ENCODE measurements around the gene ZAP70.

ZAP70 gene

GRCh38 chr2:97759727-97760407 lies 46.5 kb downstream of the ZAP70 start:
- Mint-ChIP-seq H3K27me3 (ENCODE audit: low read depth) (no peaks in the 10 kb centered on the region), H3K27ac (no peak overlapping the region), H3K4me1 (no peaks in the 10 kb centered on the region), H3K36me3 (ENCODE audit: low read depth) (peaks cover 70% of the 10 kb centered on the region), H3K4me3 (no peak overlapping the region), H3K9me3 (no peaks in the 10 kb centered on the region)
- TF ChIP-seq CTCF (IDR thresholded peaks at IDR 0.05; ENCODE audit: unreplicated experiment in 3 of 3): no peak

GRCh38 chr2:97760480-97761049 lies 47.2 kb downstream of the ZAP70 start:
- H3K27me3 Mint-ChIP-seq (ENCODE audit: low read depth): no peaks in the 10 kb centered on the region
- no peak overlapping the region for H3K4me3 Mint-ChIP-seq
- peaks cover 74% of the 10 kb centered on the region for H3K36me3 Mint-ChIP-seq (ENCODE audit: low read depth)
- H3K4me1 Mint-ChIP-seq: no peaks in the 10 kb centered on the region
- no peaks in the 10 kb centered on the region for H3K9me3 Mint-ChIP-seq
- TF ChIP-seq CTCF (IDR thresholded peaks at IDR 0.05; ENCODE audit: unreplicated experiment in 3 of 3): no peak
- H3K27ac Mint-ChIP-seq: no peak overlapping the region

GRCh38 chr2:97761192-97761591 lies 47.8 kb downstream of the ZAP70 start:
- Mint-ChIP-seq H3K36me3 (ENCODE audit: low read depth) (peaks cover 74% of the 10 kb centered on the region), H3K9me3 (no peaks in the 10 kb centered on the region), H3K27me3 (ENCODE audit: low read depth) (no peaks in the 10 kb centered on the region), H3K27ac (no peak overlapping the region), H3K4me3 (no peak overlapping the region), H3K4me1 (no peaks in the 10 kb centered on the region)
- no peak for TF ChIP-seq CTCF (IDR thresholded peaks at IDR 0.05; ENCODE audit: unreplicated experiment in 3 of 3)

- no peak overlapping the region for H3K27ac Mint-ChIP-seq
- no peak overlapping the region for H3K4me3 Mint-ChIP-seq
- H3K27me3 Mint-ChIP-seq (ENCODE audit: low read depth): no peaks in the 10 kb centered on the region
- H3K36me3 Mint-ChIP-seq (ENCODE audit: low read depth): peaks cover 78% of the 10 kb centered on the region
- no peaks in the 10 kb centered on the region for H3K9me3 Mint-ChIP-seq
- H3K4me1 Mint-ChIP-seq: peaks cover 8% of the 10 kb centered on the region
- TF ChIP-seq CTCF (IDR thresholded peaks at IDR 0.05; ENCODE audit: unreplicated experiment in 3 of 3): no peak
Observed at GRCh38 chr2:97763176-97763845, 49.9 kb downstream of the ZAP70 start.

- no peak for TF ChIP-seq CTCF (IDR thresholded peaks at IDR 0.05; ENCODE audit: unreplicated experiment in 3 of 3)
- no peaks in the 10 kb centered on the region for H3K27me3 Mint-ChIP-seq (ENCODE audit: low read depth)
- no peak overlapping the region for H3K27ac Mint-ChIP-seq
- H3K4me1 Mint-ChIP-seq: peaks cover 9% of the 10 kb centered on the region
- no peaks in the 10 kb centered on the region for H3K9me3 Mint-ChIP-seq
- H3K4me3 Mint-ChIP-seq: no peak overlapping the region
- peaks cover 66% of the 10 kb centered on the region for H3K36me3 Mint-ChIP-seq (ENCODE audit: low read depth)
Observed at GRCh38 chr2:97764559-97765263, 51.3 kb downstream of the ZAP70 start.

Measured in nephron (organoid).